Suppressor macrophage treated with lipopolysaccharide for 1 hour (primary cell): ENCODE measurements around the gene HOXD11.
A peak's percentile ranks its signal among the peaks of the same experiment; 100 is the strongest.

Experiments used
- DNase-seq, 3 donors: peaks; one replicate each; pipeline ENCODE4 v3.0.0-alpha.2; 2020 to 2022

Gene HOXD11

GRCh38 chr2:176094349-176094748 lies 12.7 kb upstream of the HOXD11 start:
- no peak for DNase-seq

GRCh38 chr2:176095421-176095820 lies 11.7 kb upstream of the HOXD11 start:
- no peak for DNase-seq

- DNase-seq: peak in 1 of 3 donors; percentile 43
Observed at GRCh38 chr2:176096243-176096985, 10.7 kb upstream of the HOXD11 start.

- peak; percentile 64 to 85 (median 80) for DNase-seq
Observed at GRCh38 chr2:176096986-176097819, 9.9 kb upstream of the HOXD11 start.

- DNase-seq: no peak
Observed at GRCh38 chr2:176097820-176098365, 9.2 kb upstream of the HOXD11 start.

- no peak for DNase-seq
Observed at GRCh38 chr2:176098366-176099158, 8.5 kb upstream of the HOXD11 start.

- DNase-seq: no peak
Observed at GRCh38 chr2:176099159-176099727, 7.8 kb upstream of the HOXD11 start.

GRCh38 chr2:176099728-176100546 lies 7.1 kb upstream of the HOXD11 start, which contains the start of gene HOXD12:
Gene HOXD12, plus strand, starts transcription at chr2:176099795. Its CDS starts 7 bp downstream, at chr2:176099802.
- DNase-seq: no peak

GRCh38 chr2:176100547-176101140 lies 6.4 kb upstream of the HOXD11 start:
- DNase-seq: no peak

GRCh38 chr2:176101216-176101830 lies 5.8 kb upstream of the HOXD11 start:
- DNase-seq: no peak

- DNase-seq: no peak
Observed at GRCh38 chr2:176101842-176102241, 5.2 kb upstream of the HOXD11 start.

- no peak for DNase-seq
Observed at GRCh38 chr2:176102309-176102866, 4.7 kb upstream of the HOXD11 start.

GRCh38 chr2:176103194-176103593 lies 3.9 kb upstream of the HOXD11 start:
- no peak for DNase-seq

- DNase-seq: peak in 1 of 3 donors; percentile 28
Observed at GRCh38 chr2:176103742-176104315, 3.3 kb upstream of the HOXD11 start.

- no peak for DNase-seq
Observed at GRCh38 chr2:176104316-176105077, 2.6 kb upstream of the HOXD11 start.

GRCh38 chr2:176105078-176105729 lies 1.9 kb upstream of the HOXD11 start:
- DNase-seq: no peak

- no peak for DNase-seq
Observed at GRCh38 chr2:176105730-176106580, 1.1 kb upstream of the HOXD11 start.
